ENCODE data around the gene RASGEF1B. TPM values are rescaled to one million over a fixed set of nuclear protein-coding genes. Genes with fewer than 3 reads are reported as not detected.
"Not testable (repeated sequence)": the region's sequence is repeated elsewhere in the genome, so short reads cannot be mapped to it uniquely, and the experiment has no call there.

Gene RASGEF1B
- total RNA-seq, 1 donor from 2014 or later, result 0.26 TPM

- DNase-seq (ENCODE audit: low read depth, low spot score), result no peak
These were observed 26.9 kb upstream of the RASGEF1B start for GRCh38 chr4:81498551-81499099.

DNA sequence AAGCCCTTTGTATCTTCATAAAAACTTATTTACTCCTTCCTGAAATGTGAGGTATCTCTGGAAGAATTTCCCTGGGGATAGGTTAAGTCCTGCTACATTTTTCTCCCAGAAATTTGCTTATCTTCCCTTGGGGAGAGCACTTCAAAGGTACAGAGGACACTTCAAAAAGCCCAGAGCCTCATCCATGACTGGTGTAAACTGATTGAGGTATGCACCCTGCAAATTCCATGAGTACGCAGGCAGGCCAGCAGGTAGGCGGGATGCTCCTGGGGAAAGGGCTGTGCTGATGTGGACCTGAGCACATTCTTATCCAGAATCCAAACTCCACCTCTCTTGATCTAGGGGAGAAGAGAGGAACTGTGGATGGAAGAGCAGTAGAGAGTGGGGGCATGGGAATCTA lies 26.3 kb upstream of the RASGEF1B start:
- DNase-seq (ENCODE audit: low read depth, low spot score), result no peak

- DNase-seq (ENCODE audit: low read depth, low spot score), result no peak
These were observed 23.6 kb upstream of the RASGEF1B start for GRCh38 chr4:81495345-81495744.

DNA sequence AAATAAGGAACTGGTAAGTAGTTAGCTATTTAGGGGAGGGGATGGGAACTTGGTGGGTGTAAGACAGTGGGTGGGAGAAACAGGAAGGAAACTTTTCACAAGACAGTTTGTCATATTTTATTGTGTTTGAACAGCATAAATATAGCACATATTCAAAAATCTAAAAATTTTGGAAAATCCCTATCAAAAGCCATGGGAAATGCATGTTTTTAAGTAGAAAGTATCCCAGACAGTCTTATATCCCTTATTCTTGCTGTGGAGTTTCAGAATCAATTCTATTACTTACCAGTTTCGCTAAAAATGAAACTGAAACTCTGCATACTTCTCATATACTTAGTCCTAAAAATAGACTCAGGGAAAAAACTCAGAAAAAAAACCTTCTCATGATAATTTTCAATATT lies 22.3 kb upstream of the RASGEF1B start:
- DNase-seq (ENCODE audit: low read depth, low spot score), result no peak

GRCh38 chr4:81492606-81493230 lies 21.0 kb upstream of the RASGEF1B start:
- no peak for DNase-seq (ENCODE audit: low read depth, low spot score)

DNA sequence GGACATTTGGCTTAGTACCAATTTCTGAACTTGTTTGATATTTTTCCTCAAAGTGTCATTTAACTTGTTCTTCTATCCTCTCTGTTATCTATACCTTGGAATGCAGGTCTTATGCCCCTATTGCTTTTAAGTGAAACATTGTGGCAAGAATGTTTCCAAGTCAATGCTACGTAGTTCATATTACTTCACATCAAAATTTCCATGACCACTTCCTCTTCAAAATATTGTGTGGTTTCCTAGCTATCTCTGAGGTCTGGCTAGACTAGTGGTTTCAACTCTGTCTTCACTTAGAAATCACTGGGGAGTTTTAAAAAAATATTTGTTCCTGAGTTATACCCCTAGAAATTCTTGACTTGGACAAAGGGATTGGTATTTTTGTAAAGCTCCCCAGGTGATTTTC lies 20.2 kb upstream of the RASGEF1B start:
- no peak for DNase-seq (ENCODE audit: low read depth, low spot score)

- no peak for DNase-seq (ENCODE audit: low read depth, low spot score)
These were observed 18.9 kb upstream of the RASGEF1B start for GRCh38 chr4:81490403-81491160.

DNA sequence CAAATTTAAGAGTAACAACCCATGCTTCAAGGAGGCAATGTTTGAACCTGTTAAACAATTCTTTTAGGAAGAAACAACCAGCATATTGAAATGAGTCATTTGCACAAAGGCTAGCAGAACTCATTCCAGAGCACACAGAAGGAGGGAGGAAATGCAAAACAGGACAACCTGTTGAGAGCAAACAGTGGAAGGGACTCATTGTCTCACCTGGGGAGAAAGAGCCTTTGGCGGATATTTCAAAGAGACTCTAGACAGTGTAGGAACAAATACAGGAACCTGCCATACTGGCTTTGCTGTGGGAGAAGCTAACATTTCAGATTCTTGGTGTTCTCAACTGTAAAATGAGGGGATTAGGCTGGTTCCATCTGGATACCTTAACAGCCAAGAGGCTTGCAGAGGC lies 14.8 kb upstream of the RASGEF1B start:
- DNase-seq (ENCODE audit: low read depth, low spot score), result no peak

- DNase-seq (ENCODE audit: low read depth, low spot score), result no peak
These were observed 13.7 kb upstream of the RASGEF1B start for GRCh38 chr4:81485310-81485980.

DNA sequence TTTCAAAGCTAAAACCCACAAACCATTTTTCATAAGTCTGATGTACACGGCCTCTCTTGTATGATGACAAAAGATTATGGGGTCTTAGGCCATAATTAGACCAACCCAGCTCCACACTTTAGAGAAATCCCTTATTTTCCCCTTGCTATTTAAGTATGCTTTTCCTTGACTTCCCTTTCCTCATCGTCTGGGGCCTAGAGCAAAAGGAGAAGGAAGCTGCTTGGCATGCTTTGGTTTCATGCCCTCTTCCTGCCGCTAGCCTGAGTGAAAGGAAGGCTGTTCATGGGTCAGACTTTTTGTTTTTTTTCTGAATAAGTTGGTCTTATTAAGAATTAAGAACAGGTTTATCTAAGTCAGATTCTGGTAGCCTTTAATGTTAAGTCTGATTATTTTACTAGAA lies 10.6 kb upstream of the RASGEF1B start:
- DNase-seq (ENCODE audit: low read depth, low spot score), result no peak

DNA sequence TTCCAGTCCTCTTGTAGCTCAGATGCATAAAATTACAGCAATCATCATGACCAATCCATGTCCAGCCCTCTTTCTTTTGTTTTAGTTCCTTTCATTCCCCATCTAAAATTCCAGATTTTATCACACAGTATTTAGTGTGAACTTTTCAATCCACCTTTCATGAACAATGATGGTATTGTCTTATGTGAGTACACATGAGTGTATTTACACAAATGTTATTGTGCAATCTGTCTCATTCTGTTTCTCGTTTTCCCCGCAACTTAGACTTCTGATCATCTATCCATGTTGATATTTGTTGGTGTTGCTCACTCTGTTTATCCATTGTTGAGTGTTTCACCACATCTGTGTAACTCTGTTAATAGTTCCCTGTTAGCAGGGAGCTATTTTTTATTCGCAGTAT lies 9.4 kb upstream of the RASGEF1B start:
- no peak for DNase-seq (ENCODE audit: low read depth, low spot score)

DNA sequence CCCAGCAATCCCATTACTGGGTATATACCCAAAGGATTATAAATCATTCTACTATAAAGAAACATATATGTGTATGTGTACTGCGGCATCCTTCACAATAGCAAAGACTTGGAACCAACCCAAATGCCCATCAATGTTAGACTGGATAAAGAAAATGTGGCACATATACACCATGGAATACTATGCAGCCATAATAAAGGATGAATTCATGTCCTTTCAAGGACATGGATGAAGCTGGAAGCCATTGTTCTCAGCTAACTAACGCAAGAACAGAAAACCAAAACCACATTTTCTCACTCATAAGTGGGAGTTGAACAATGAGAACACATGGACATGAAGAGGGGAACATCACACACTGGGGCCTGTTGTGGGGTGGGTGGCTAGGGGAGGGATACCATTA lies 7.9 kb upstream of the RASGEF1B start:
- not testable (repeated sequence) for DNase-seq (ENCODE audit: low read depth, low spot score)

DNA sequence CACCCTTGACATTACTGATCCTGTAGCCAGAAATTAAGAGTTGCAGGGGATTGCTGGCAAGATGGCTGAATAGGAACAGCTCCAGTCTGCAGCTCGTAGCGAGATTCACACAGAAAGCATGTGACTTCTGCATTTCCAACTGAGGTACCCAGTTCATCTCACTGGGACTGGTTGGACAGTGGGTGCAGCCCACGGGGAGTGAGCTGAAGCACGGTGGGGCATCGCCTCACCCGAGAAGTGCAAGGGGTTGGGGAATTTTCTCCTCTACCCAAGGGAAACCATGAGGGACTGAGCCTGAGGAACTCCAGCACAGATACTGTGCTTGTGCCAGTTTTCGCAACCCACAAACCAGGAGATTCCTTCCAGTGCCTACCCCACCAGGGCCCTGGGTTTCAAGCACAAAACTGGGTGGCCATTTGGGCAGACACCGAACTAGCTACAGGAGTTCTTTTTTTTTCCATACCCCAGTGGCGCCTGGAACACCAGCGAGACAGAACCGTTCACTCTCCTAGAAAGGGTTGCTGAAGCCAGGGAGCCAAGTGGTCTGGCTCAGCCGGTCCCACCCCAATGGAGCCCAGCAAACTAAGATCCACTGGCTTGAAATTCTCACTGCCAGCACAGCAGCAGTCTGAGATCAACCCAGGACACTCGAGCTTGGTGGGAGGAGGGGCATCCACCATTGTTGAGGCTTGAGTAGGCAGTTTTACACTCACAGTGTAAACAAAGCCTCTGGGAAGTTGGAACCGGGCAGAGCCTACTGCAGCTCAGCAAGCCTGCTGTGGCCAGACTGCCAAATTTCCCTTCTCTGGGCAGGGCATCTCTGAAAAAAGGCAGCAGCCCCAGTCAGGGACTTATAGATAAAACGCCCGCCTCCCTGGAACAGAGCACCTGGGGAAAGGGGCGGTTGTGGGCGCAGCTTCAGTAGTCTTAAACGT lies 1.9 kb upstream of the RASGEF1B start:
- not testable (repeated sequence) for DNase-seq (ENCODE audit: low read depth, low spot score)

DNA sequence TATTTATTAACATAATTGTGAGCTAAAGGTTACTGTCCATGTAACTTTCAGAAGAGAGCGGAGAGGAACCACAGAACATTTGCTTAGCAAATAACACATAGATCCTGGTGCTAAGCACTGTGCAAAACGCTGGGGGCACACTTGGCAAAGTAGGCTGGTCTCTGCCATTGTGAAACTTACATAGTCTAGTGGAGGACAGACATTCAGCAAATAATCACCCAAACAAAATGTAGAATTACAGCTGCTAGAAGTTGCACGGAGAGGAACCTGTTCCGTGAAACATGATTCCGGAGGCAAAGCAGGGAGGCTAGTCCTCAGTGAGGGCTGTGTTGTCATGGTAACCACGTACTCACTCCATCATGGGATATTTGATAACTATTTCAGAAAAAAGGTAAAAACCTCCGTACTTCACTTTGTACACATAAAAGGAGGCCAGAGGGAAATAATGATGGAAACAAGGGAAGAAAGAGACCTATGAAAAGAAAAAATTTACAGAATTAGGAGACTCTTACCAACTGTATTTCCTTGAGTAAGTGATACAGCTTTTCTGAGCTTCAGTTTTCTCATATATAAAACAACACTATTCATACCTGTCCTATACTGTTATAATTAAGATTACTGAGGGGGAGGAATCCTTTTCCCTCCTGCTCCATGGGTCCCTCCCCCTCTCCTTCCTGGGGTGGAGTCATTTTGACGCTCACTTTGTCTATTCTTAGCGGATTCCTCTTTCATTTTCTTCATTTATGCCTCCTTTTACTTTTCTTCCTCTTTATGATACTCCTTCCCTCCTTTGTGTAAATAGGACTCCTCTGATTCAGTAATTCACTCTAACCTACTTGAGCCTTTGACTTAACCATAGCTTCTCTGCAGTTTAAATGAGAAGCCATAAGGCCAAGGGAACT lies 825 bp upstream of the RASGEF1B start:
- no peak for DNase-seq (ENCODE audit: low read depth, low spot score)

GRCh38 chr4:81471298-81471587 lies 464 bp downstream of the RASGEF1B start:
- no peak for DNase-seq (ENCODE audit: low read depth, low spot score)

GRCh38 chr4:81470456-81471297 lies 1.0 kb downstream of the RASGEF1B start:
- DNase-seq (ENCODE audit: low read depth, low spot score), result no peak

DNA sequence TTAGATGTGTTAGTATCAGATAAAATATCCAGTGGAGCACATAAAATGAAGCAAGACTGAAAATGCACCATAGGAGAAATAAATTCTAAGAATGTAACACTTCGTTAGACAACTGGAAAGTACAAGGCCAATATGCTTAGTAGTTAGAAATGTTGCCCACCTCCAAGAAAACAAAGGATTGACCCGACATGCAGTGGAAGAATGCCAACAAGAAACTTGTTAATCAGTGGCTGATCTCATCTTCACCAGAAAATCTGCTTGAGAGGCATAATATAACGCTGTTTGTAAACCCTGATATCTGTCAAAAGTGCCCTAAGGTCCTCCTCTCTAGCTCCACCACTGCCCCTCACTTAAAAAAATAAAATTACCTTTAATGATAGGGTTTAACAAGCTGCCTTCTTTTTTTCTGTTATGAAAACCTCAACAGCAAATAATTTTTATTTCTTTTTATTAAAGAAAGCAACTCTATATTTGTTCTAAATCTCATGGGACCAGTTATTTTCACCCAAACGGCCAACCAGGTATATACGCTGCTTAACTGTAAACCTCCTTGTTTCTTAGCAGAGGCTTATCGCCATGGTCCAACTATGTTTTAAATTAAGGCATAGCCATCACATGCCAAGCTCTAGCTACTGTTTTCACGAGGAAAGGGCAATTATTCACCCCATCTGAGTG lies 1.8 kb downstream of the RASGEF1B start:
- DNase-seq (ENCODE audit: low read depth, low spot score), result no peak

DNA sequence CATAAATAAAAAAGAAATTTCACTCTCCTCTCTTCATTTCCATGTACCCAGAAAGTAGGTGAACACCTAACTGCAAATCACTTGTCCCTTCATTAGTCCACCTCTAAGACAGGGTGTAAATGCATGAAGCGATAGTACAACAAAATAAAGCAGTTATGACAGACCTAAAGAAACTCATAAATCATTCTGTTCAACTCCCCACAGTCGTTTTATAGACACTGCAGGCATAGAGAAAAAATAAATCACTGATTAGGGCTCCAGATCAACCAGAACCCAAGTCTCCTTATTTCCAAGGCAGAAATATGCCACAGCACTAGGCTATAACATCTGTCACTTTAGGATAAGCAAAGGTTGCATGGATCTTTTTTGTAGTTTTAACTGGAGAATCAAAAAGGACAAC lies 3.0 kb downstream of the RASGEF1B start:
- DNase-seq (ENCODE audit: low read depth, low spot score), result no peak

- no peak for DNase-seq (ENCODE audit: low read depth, low spot score)
These were observed 4.1 kb downstream of the RASGEF1B start for GRCh38 chr4:81467672-81467964.

All from pulmonary artery endothelial cell (primary cell).